Measurements from ENCODE around the gene COBL. TPM values are rescaled to one million over a fixed set of nuclear protein-coding genes. Genes with fewer than 3 reads are reported as not detected.

Gene COBL
- total and polyA plus RNA-seq, 9 of the 15 experiments (the other 6 are each of a cell fraction or from before 2014, with no cell fraction given): 0.01 to 2.4 (median 0.09) TPM; not detected in 3

GRCh38 chr7:51310131-51310583, 6.5 kb downstream of the COBL start (continued):
- TF ChIP-seq, protein P1, sequence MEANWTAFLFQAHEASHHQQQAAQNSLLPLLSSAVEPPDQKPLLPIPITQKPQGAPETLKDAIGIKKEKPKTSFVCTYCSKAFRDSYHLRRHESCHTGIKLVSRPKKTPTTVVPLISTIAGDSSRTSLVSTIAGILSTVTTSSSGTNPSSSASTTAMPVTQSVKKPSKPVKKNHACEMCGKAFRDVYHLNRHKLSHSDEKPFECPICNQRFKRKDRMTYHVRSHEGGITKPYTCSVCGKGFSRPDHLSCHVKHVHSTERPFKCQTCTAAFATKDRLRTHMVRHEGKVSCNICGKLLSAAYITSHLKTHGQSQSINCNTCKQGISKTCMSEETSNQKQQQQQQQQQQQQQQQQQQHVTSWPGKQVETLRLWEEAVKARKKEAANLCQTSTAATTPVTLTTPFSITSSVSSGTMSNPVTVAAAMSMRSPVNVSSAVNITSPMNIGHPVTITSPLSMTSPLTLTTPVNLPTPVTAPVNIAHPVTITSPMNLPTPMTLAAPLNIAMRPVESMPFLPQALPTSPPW (CRISPR knock-in tag; IDR thresholded peaks at IDR 0.05): no peak
- no peak for TF ChIP-seq TCF7L2 (IDR thresholded peaks at IDR 0.05; ENCODE audit: low read depth, low read length)
- no peak for TF ChIP-seq HDAC3 (IDR thresholded peaks at IDR 0.05; ENCODE audit: borderline replicate concordance, partially characterized antibody)

GRCh38 chr7:51309361-51310130, 7.1 kb downstream of the COBL start:
- Histone ChIP-seq H3K36me3 (ENCODE audit: control insufficient read depth, insufficient read depth, low read length) (no peaks in the 10 kb centered on the region), H3K27me3 (ENCODE audit: control insufficient read depth in 2 of 2, insufficient read depth in 2 of 2, low read length in 2 of 2) (peaks cover 25 to 35% of the 10 kb centered on the region in 2 experiments), H2AFZ (ENCODE audit: low read depth, low read length) (no peak overlapping the region), H3K9ac (ENCODE audit: insufficient read depth in 1 of 2, low read depth in 2 of 2, low read length in 2 of 2) (no peak overlapping the region), H3K27ac (ENCODE audit: extremely low read depth, low read depth, low read length) (no peak overlapping the region), H3K4me3 (no peak overlapping the region), H3K79me2 (ENCODE audit: control insufficient read depth, insufficient read depth, low read length) (no peaks in the 10 kb centered on the region), H3K9me1 (ENCODE audit: control insufficient read depth, insufficient read depth, low read length) (no peaks in the 10 kb centered on the region), H3K4me1 (replicated peaks in 1 of 2; ENCODE audit: control insufficient read depth in 2 of 2, insufficient read depth in 2 of 2, low read length in 2 of 2) (no peaks in the 10 kb centered on the region), H3K4me2 (ENCODE audit: insufficient read depth, low read length) (no peak overlapping the region), H3K9me3 (replicated peaks; ENCODE audit: control insufficient read depth, insufficient read depth, low read depth, low read length) (no peaks in the 10 kb centered on the region), H4K20me1 (replicated peaks; ENCODE audit: control insufficient read depth, insufficient read depth, low read length) (no peaks in the 10 kb centered on the region; the same call in 1 of the 2 replicates)
- TF ChIP-seq, protein P2, sequence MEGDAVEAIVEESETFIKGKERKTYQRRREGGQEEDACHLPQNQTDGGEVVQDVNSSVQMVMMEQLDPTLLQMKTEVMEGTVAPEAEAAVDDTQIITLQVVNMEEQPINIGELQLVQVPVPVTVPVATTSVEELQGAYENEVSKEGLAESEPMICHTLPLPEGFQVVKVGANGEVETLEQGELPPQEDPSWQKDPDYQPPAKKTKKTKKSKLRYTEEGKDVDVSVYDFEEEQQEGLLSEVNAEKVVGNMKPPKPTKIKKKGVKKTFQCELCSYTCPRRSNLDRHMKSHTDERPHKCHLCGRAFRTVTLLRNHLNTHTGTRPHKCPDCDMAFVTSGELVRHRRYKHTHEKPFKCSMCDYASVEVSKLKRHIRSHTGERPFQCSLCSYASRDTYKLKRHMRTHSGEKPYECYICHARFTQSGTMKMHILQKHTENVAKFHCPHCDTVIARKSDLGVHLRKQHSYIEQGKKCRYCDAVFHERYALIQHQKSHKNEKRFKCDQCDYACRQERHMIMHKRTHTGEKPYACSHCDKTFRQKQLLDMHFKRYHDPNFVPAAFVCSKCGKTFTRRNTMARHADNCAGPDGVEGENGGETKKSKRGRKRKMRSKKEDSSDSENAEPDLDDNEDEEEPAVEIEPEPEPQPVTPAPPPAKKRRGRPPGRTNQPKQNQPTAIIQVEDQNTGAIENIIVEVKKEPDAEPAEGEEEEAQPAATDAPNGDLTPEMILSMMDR (IDR thresholded peaks at IDR 0.05 in 2 of 3, conservative IDR thresholded peaks at IDR 0.05 in 1 of 3; ENCODE audit: insufficient read depth in 2 of 3, low read depth in 1 of 3, low read length in 3 of 3): peak in 1 of 3 experiments; percentile 29; a peak in 1 of 6 replicates
- TF ChIP-seq SMARCA5 (IDR thresholded peaks at IDR 0.05) (no peak), RAD21 (CRISPR knock-in tag; conservative IDR thresholded peaks at IDR 0.05 in 1 of 2, IDR thresholded peaks at IDR 0.05 in 1 of 2) (peak in 1 of 2 experiments; percentile 17; a peak in 1 of 4 replicates), ZNF263 (CRISPR knock-in tag; IDR thresholded peaks at IDR 0.05; ENCODE audit: borderline replicate concordance) (0 out of 2 replicates have a peak, but pooled peaks have one; percentile 20), CBX5 (IDR thresholded peaks at IDR 0.05; ENCODE audit: borderline replicate concordance, low read depth) (no peak), ZNF143 (CRISPR knock-in tag; IDR thresholded peaks at IDR 0.05) (no peak), ZHX1 (conservative IDR thresholded peaks at IDR 0.05; ENCODE audit: low read length) (no peak)
- ChIA-PET CTCF (ENCODE audit: low intra/inter-chr PET ratio) (no interaction called here), POLR2A (no interaction called here)
- WGBS (ENCODE audit: insufficient coverage, low coverage, missing lambda C conversion rate): 0% methylated on average over 8 of the region's 8 CpGs
- FAIRE-seq (no peak), ATAC-seq (peak; percentile 49; the same call in 1 of the 3 replicates), DNase-seq (ENCODE audit: extremely low read depth in 1 of 4, low spot score in 3 of 4) (no peak)
- intact Hi-C loops (cut with micrococcal nuclease): no loop called here
- in situ Hi-C loops (cut with MboI): no loop called here
- BruUV-seq (replicated peaks): no TSS peak
